AG04450 (cell line): Measurements from ENCODE around the gene MAN2B1. TPM values are rescaled to one million over a fixed set of nuclear protein-coding genes. Genes with fewer than 3 reads are reported as not detected.
A peak's percentile ranks its signal among the peaks of the same experiment; 100 is the strongest.

Source experiments
- CTCF ChIA-PET: fragments of 300-600, 350-600 bp; formaldehyde crosslinking; extraction: SDS; loops from one replicate; lab custom pipeline; 2022; ENCODE audit warnings: antibody characterized with exemption, inconsistent platforms; lab: Charles Lee
- POLR2A ChIA-PET: fragments of 350-600 bp; formaldehyde crosslinking; extraction: SDS; loops from one replicate; lab custom pipeline; 2021; ENCODE audit warnings: antibody characterized with exemption, inconsistent platforms; lab: Yijun Ruan, JAX
- DNase-seq: peaks from one replicate; pipeline ENCODE4 v3.0.0-alpha.2; 2011; ENCODE audit warnings: low read depth, low spot score
- H3K27ac ChIP-seq: one replicate; pipeline ENCODE4 v1.5.1; 2012; ENCODE audit warnings: low read depth, low read length, control low read depth
- H3K27me3 ChIP-seq: one replicate; pipeline ENCODE4 v1.6.0; 2012; ENCODE audit warnings: low read length; ENCODE audit not compliant: control insufficient read depth, insufficient read depth
- H3K4me3 ChIP-seq: 2 replicates; pipeline ENCODE4 v1.5.1; 2011; ENCODE audit warnings: mild to moderate bottlenecking, low read depth, low read length, control low read depth
- H3K9me3 ChIP-seq: 2 replicates; pipeline ENCODE4 v1.5.1; 2012; ENCODE audit warnings: low read length; ENCODE audit not compliant: control insufficient read depth, insufficient read depth
- CTCF ChIP-seq: IDR thresholded peaks from 2 replicates; pipeline ENCODE4 v1.5.1; 2011; ENCODE audit warnings: low read depth, low read length, control low read depth, inconsistent platforms
- polyA plus RNA-seq: library from polyadenylated mRNA; depleted of rRNA; stranded (reverse); fragments of >200 nt; gene quantifications from 2 replicates; pipeline ENCODE4 v1.2.3, GENCODE V29; 2011

The MAN2B1 gene
- polyA plus RNA-seq, 1 experiment: 30.9 TPM

GRCh38 chr19:12695997-12696365, 29.4 kb upstream of the MAN2B1 start:
- Histone ChIP-seq H3K4me3 (peak overlapping the region; percentile 96), H3K9me3 (no peaks in the 10 kb centered on the region), H3K27ac (no peak overlapping the region), H3K27me3 (no peaks in the 10 kb centered on the region)
- ChIA-PET CTCF (interaction anchor here (0.6 to 1.1 kb wide), 4 partner anchors 9 to 152 kb away, joined by 3 to 5 read pairs (median 4); no protein-coding TSS in a partner anchor), POLR2A (interaction anchor here (0.6 to 2.1 kb wide), 5 partner anchors 14 to 70 kb away, joined by 3 to 9 read pairs (median 3); partner anchors contain the start of genes DHPS and GET3)
- no peak for TF ChIP-seq CTCF
- DNase-seq: no peak

- no peak for DNase-seq
- H3K27me3 ChIP-seq: no peaks in the 10 kb centered on the region
- POLR2A ChIA-PET: interaction anchor here (1.2 to 2.1 kb wide), 3 partner anchors 14 to 42 kb away, joined by 3 to 9 read pairs (median 4); partner anchors contain the start of genes DHPS and GET3
- CTCF ChIA-PET: interaction anchor here (0.6 to 1.1 kb wide), 3 partner anchors 8 to 152 kb away, joined by 3 to 5 read pairs (median 4); no protein-coding TSS in a partner anchor
- TF ChIP-seq CTCF: no peak
- no peak overlapping the region for H3K27ac ChIP-seq
- peak overlapping the region; percentile 96 for H3K4me3 ChIP-seq
- no peaks in the 10 kb centered on the region for H3K9me3 ChIP-seq
Measured at GRCh38 chr19:12695514-12695913, 29.0 kb upstream of the MAN2B1 start.

- Histone ChIP-seq H3K27me3 (no peaks in the 10 kb centered on the region), H3K9me3 (no peaks in the 10 kb centered on the region), H3K27ac (no peak overlapping the region), H3K4me3 (no peak overlapping the region; the same call in 1 of the 2 replicates)
- ChIA-PET CTCF (interaction anchor here (0.9 kb wide), 1 partner anchor 153 kb away, joined by 3 read pairs; no protein-coding TSS in a partner anchor), POLR2A (no interaction called here)
- no peak for TF ChIP-seq CTCF
- no peak for DNase-seq
Measured at GRCh38 chr19:12695096-12695495, 28.6 kb upstream of the MAN2B1 start.

- no peak for DNase-seq
- ChIA-PET POLR2A (no interaction called here), CTCF (no interaction called here)
- Histone ChIP-seq H3K4me3 (no peak overlapping the region), H3K27me3 (no peaks in the 10 kb centered on the region), H3K27ac (no peak overlapping the region), H3K9me3 (no peaks in the 10 kb centered on the region)
- TF ChIP-seq CTCF: no peak
Measured at GRCh38 chr19:12694641-12695040, 28.1 kb upstream of the MAN2B1 start.

GRCh38 chr19:12692960-12693359, 26.4 kb upstream of the MAN2B1 start:
- DNase-seq: no peak
- ChIA-PET POLR2A (no interaction called here), CTCF (interaction anchor here (0.7 to 1.0 kb wide), 2 partner anchors 21 to 129 kb away, joined by 3 read pairs; no protein-coding TSS in a partner anchor)
- Histone ChIP-seq H3K9me3 (no peaks in the 10 kb centered on the region), H3K4me3 (no peak overlapping the region), H3K27me3 (no peaks in the 10 kb centered on the region), H3K27ac (no peak overlapping the region)
- no peak for TF ChIP-seq CTCF
